GM18505 (cell line): ENCODE measurements around the gene MTHFD2L.

Source experiments
- ATAC-seq: cut with Tn5 transposase; IDR thresholded peaks from one replicate; pipeline ENCODE4 v1.9.1; 2021; ENCODE audit not compliant: unreplicated experiment
- POLR2A ChIP-seq: IDR thresholded peaks from 4 replicates; pipeline ENCODE4 v1.6.1; 2011; ENCODE audit warnings: borderline replicate concordance; ENCODE audit not compliant: insufficient read depth, insufficient read length; ENCODE audit errors: extremely low read depth

The MTHFD2L gene

DNA sequence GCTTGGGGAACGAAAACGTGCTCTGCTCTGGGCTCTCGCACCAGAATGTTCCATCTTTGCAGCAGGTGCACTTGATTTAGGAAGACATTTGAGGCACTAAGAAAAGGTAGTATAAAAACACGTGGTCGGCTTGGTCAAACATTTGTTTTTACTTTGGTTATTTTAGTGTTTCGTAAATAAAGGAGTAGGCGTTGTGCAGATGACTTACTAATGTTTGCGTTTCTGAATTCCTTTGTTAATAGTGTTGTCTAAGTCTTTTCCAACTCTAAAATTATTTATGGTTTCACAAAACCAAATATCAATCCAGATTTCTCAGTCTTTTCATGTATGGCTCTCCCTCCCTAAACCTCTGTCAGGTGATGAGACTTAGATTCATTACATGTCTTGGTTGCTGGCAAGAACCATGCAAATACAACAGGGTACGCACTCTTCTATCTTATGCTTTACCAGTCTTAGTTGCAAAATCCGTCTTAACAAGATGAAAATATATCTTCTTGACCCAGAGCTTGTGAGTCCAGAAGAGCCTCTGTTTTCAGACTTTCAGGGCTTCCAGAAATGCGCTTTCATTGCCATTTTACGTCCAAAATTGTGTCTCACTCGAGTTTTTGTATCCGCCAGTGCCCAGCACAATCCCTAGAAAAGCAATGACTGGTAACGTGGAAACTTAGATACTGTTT is 686 bp downstream of the MTHFD2L start:
- ATAC-seq: no peak
- no peak for TF ChIP-seq POLR2A

DNA sequence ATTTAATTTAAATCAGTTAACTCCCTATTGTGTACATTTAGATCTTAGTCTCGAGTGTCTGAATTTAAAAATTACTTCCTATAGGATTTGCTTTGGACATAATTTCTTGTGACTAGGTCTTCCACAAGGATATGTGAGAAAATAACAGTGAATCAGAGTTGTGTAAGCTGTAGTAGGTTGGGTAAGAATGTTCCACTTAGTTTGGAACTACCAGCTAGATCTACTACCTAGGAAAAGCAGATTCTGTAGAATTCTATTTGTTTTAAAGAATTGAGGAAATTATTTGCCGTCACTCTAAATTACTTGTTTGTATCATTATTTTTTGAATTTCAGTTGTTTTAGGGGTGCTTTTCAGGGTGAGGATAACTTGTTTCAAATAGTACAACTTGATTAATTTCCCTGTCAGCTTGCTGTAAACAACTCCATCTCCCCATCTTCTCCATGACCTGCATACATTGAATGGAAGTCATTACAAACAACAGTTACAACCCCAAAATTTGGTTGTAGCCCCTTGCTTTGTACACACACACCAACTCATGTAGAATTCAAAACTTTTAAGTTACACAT is 1.3 kb downstream of the MTHFD2L start:
- TF ChIP-seq POLR2A: no peak
- ATAC-seq: no peak

- no peak for TF ChIP-seq POLR2A
- ATAC-seq: no peak
These were observed 3.9 kb downstream of the MTHFD2L start for GRCh38 chr4:74161666-74162450.

DNA sequence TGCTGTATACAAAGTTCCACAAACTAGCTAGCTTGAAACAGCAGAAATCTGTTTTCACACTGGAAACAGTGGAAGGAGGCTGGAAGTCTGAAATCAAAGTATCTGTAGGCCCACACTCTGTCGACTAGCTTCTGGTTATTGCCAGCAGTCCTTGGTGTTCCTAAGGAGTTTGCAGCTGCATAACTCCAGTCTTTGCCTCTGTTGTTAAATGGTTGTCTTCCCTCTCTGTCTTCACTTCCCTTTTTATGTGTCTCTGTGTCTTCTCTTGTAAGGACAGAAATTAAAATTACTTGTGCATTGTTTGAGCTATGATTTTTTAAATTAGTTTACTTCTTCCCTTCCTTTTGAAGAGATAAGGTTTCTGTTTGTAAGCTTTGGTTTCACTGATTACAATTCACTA is 8.2 kb downstream of the MTHFD2L start:
- TF ChIP-seq POLR2A: no peak
- peak; percentile 46 for ATAC-seq

DNA sequence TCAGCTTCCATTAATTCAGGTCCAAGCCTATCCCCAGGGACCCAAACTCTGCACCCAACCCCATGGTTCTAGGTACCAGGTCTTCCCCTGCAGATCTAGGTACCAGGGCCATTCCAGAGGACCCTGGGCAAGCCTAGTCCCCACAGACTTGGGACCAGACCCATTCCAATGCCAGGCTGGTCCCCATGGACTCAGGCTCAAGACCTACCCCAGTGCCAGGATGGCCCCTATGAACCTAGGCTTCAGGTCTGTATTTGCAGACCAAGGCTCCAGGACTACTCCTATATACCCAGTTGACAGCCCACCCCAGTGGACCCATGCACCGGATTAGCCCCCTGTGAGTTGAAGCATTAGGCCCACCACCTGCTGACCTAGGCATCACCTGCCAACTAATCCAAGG is 8.9 kb downstream of the MTHFD2L start:
- no peak for ATAC-seq
- TF ChIP-seq POLR2A: no peak

- ATAC-seq: no peak
- TF ChIP-seq POLR2A: no peak
These were observed 9.7 kb downstream of the MTHFD2L start for GRCh38 chr4:74167585-74167984.

GRCh38 chr4:74168841-74169240 is 10.9 kb downstream of the MTHFD2L start:
- TF ChIP-seq POLR2A: no peak
- no peak for ATAC-seq

GRCh38 chr4:74173321-74173720 is 15.4 kb downstream of the MTHFD2L start:
- no peak for ATAC-seq
- no peak for TF ChIP-seq POLR2A

- TF ChIP-seq POLR2A: no peak
- ATAC-seq: no peak
These were observed 16.5 kb downstream of the MTHFD2L start for GRCh38 chr4:74174421-74174820.

GRCh38 chr4:74174941-74175340 is 17.0 kb downstream of the MTHFD2L start:
- ATAC-seq: no peak
- no peak for TF ChIP-seq POLR2A

DNA sequence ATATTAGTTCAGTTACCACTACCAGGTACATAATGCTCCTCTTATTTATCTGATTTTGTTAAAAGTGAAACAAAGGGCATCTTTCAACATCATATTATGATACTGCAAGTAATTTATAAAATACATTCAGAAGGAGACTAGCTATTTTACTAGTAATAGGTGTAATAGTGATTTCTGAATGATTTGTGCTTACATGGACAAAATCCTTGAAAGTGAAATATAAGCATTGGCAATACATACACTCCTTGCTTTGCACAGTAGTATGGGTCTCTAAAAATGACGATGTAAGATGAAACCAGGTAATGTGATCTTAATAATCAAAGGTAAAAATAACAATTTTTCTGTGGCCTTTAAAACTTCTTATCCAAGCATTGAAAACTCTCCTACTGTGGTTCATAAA is 17.5 kb downstream of the MTHFD2L start:
- no peak for ATAC-seq
- TF ChIP-seq POLR2A: no peak

- TF ChIP-seq POLR2A: no peak
- no peak for ATAC-seq
These were observed 20.9 kb downstream of the MTHFD2L start for GRCh38 chr4:74178798-74179197.

DNA sequence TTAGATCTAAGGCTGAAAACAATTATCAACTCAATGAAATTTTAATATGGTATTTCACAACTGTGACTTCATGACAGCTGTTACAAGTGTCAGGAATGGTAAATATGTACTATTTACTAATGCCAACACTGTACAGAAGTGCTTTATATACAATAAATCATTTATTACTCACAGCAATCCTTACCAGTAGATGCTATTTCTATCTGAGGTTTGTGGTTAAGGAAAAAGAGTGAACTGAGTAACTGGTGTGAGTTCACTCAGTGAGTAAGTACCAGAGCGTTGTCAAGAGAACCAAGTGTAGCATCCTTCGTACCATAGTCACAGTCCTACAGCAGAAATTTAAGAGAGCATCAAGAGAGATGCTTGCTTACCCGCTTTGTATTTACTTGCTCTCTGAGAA is 23.3 kb downstream of the MTHFD2L start:
- TF ChIP-seq POLR2A: no peak
- no peak for ATAC-seq

GRCh38 chr4:74188912-74189311 is 31.0 kb downstream of the MTHFD2L start:
- no peak for TF ChIP-seq POLR2A
- no peak for ATAC-seq
